SK-N-SH treated with all-trans-retinoic acid at 6 μM for 48 hours (cell line): ENCODE results near the gene TNFRSF13B.
A peak's percentile ranks its signal among the peaks of the same experiment; 100 is the strongest.
"Not testable (repeated sequence)": the region's sequence is repeated elsewhere in the genome, so short reads cannot be mapped to it uniquely, and the experiment has no call there.

Experiments used
- ATAC-seq: fragments of 200-7000 bp; cut with Tn5 transposase; 3 replicates; pipeline ENCODE4 v1.9.1; 2020; ENCODE audit warnings: mild to moderate bottlenecking, moderate library complexity
- ARNTL ChIP-seq: fragments of 450-650 bp; formaldehyde crosslinking; IDR thresholded peaks from 2 replicates; pipeline ENCODE4 v1.5.0; 2020; ENCODE audit warnings: low read depth, mild to moderate bottlenecking, moderate library complexity, borderline replicate concordance
- BACH2 ChIP-seq: fragments of 250-450 bp; sonication (Bioruptor Pico); IDR thresholded peaks from 2 replicates; pipeline ENCODE4 v1.9.0; 2021; ENCODE audit warnings: mild to moderate bottlenecking, borderline replicate concordance
- CSDC2 ChIP-seq: fragments of 250-450 bp; sonication (Bioruptor Pico); IDR thresholded peaks from 2 replicates; pipeline ENCODE4 v1.5.0; 2020; ENCODE audit warnings: mild to moderate bottlenecking, moderate library complexity
- GLIS3 ChIP-seq: fragments of 250-450 bp; sonication (Bioruptor Pico); IDR thresholded peaks from 2 replicates; pipeline ENCODE4 v1.5.0; 2020; ENCODE audit warnings: mild to moderate bottlenecking, moderate library complexity
- ISL1 ChIP-seq: fragments of 250-450 bp; sonication (Bioruptor Pico); IDR thresholded peaks from 2 replicates; pipeline ENCODE4 v2.1.2; 2022; ENCODE audit warnings: mild to moderate bottlenecking, moderate library complexity
- OSR1 ChIP-seq: fragments of 250-450 bp; sonication (Bioruptor Pico); IDR thresholded peaks from 2 replicates; pipeline ENCODE4 v1.8.0; 2022; ENCODE audit warnings: moderate library complexity, mild to moderate bottlenecking, inconsistent platforms
- PPARA ChIP-seq: fragments of 250-450 bp; sonication (Bioruptor Pico); IDR thresholded peaks from 2 replicates; pipeline ENCODE4 v1.5.0; 2020; ENCODE audit warnings: mild to moderate bottlenecking, borderline replicate concordance
- RARB ChIP-seq: fragments of 250-450 bp; sonication (Bioruptor Pico); IDR thresholded peaks from 2 replicates; pipeline ENCODE4 v1.8.0; 2021; ENCODE audit warnings: mild to moderate bottlenecking, moderate library complexity
- TCF4 ChIP-seq: fragments of 250-450 bp; sonication (Bioruptor Pico); IDR thresholded peaks from 2 replicates; pipeline ENCODE4 v1.8.0; 2021; ENCODE audit warnings: mild to moderate bottlenecking, moderate library complexity, borderline replicate concordance
- TOX ChIP-seq: fragments of 250-450 bp; sonication (Bioruptor Pico); IDR thresholded peaks from 2 replicates; pipeline ENCODE4 v1.8.0; 2021; ENCODE audit warnings: mild to moderate bottlenecking, moderate library complexity, borderline replicate concordance
- ZC3H10 ChIP-seq: fragments of 250-450 bp; sonication (Bioruptor Pico); IDR thresholded peaks from 2 replicates; pipeline ENCODE4 v1.5.1; 2021; ENCODE audit warnings: mild to moderate bottlenecking, moderate library complexity
- ZFP3 ChIP-seq: fragments of 250-450 bp; sonication (Bioruptor Pico); IDR thresholded peaks from 2 replicates; pipeline ENCODE4 v1.5.0; 2020; ENCODE audit warnings: mild to moderate bottlenecking, moderate library complexity
- ZNF565 ChIP-seq: fragments of 450-650 bp; formaldehyde crosslinking; conservative IDR thresholded peaks from 2 replicates; pipeline ENCODE4 v1.5.0; 2020; ENCODE audit warnings: low read depth, mild to moderate bottlenecking, moderate library complexity
- ZNF8 ChIP-seq: fragments of 450-650 bp; formaldehyde crosslinking; IDR thresholded peaks from 2 replicates; pipeline ENCODE4 v1.5.0; 2020; ENCODE audit warnings: mild to moderate bottlenecking, moderate library complexity
- TF ChIP-seq, protein P1 (sequence below): fragments of 250-450 bp; sonication (Bioruptor Pico); IDR thresholded peaks from 2 replicates; pipeline ENCODE4 v1.5.1; 2020; ENCODE audit warnings: low read depth, mild to moderate bottlenecking, moderate library complexity
- TF ChIP-seq, protein P2 (sequence below): fragments of 250-450 bp; sonication (Bioruptor Pico); IDR thresholded peaks from 2 replicates; pipeline ENCODE4 v1.5.0; 2020; ENCODE audit warnings: mild to moderate bottlenecking, moderate library complexity
- TF ChIP-seq, protein P3 (sequence below): fragments of 250-450 bp; sonication (Bioruptor Pico); IDR thresholded peaks from 2 replicates; pipeline ENCODE4 v1.5.1; 2021; ENCODE audit warnings: mild to moderate bottlenecking, moderate library complexity
- TF ChIP-seq, protein P4 (sequence below): fragments of 250-450 bp; sonication (Bioruptor Pico); IDR thresholded peaks from 2 replicates; pipeline ENCODE4 v1.8.0; 2020; ENCODE audit warnings: mild to moderate bottlenecking, moderate library complexity, borderline replicate concordance

Gene TNFRSF13B

DNA sequence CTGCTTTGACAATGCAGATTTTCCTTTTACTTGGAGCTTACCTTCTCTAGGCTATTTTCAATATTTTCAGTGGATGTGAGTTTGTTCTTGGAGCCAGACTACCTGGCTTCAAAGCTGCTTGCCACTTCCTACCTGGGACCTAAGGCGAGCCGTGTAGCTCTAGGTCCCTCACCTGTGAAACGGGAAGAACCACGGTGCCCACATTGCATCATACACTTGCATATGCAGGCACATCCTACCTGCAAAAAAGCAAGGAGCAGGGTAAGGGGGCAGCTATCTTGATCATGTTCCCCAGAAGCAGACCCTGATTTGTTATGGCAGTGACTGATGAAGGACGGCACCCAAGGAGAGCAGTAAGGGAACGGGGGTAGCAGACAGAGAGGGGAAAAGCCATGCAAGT lies 43.3 kb upstream of the TNFRSF13B start:
- TF ChIP-seq BACH2 (CRISPR knock-in tag): no peak
- TF ChIP-seq TOX (CRISPR knock-in tag): no peak
- TF ChIP-seq GLIS3 (CRISPR knock-in tag): no peak
- TF ChIP-seq, protein P1, sequence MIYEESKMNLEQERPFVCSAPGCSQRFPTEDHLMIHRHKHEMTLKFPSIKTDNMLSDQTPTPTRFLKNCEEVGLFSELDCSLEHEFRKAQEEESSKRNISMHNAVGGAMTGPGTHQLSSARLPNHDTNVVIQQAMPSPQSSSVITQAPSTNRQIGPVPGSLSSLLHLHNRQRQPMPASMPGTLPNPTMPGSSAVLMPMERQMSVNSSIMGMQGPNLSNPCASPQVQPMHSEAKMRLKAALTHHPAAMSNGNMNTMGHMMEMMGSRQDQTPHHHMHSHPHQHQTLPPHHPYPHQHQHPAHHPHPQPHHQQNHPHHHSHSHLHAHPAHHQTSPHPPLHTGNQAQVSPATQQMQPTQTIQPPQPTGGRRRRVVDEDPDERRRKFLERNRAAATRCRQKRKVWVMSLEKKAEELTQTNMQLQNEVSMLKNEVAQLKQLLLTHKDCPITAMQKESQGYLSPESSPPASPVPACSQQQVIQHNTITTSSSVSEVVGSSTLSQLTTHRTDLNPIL: no peak
- no peak for TF ChIP-seq ZNF565
- TF ChIP-seq OSR1 (CRISPR knock-in tag): no peak
- no peak for TF ChIP-seq ARNTL (CRISPR knock-in tag)
- no peak for TF ChIP-seq ZNF8 (CRISPR knock-in tag)
- no peak for TF ChIP-seq RARB (CRISPR knock-in tag)
- TF ChIP-seq ZFP3 (CRISPR knock-in tag): no peak
- TF ChIP-seq ZC3H10 (CRISPR knock-in tag): no peak
- TF ChIP-seq, protein P2, sequence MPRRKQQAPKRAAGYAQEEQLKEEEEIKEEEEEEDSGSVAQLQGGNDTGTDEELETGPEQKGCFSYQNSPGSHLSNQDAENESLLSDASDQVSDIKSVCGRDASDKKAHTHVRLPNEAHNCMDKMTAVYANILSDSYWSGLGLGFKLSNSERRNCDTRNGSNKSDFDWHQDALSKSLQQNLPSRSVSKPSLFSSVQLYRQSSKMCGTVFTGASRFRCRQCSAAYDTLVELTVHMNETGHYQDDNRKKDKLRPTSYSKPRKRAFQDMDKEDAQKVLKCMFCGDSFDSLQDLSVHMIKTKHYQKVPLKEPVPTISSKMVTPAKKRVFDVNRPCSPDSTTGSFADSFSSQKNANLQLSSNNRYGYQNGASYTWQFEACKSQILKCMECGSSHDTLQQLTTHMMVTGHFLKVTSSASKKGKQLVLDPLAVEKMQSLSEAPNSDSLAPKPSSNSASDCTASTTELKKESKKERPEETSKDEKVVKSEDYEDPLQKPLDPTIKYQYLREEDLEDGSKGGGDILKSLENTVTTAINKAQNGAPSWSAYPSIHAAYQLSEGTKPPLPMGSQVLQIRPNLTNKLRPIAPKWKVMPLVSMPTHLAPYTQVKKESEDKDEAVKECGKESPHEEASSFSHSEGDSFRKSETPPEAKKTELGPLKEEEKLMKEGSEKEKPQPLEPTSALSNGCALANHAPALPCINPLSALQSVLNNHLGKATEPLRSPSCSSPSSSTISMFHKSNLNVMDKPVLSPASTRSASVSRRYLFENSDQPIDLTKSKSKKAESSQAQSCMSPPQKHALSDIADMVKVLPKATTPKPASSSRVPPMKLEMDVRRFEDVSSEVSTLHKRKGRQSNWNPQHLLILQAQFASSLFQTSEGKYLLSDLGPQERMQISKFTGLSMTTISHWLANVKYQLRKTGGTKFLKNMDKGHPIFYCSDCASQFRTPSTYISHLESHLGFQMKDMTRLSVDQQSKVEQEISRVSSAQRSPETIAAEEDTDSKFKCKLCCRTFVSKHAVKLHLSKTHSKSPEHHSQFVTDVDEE (CRISPR knock-in tag): no peak
- TF ChIP-seq PPARA (CRISPR knock-in tag): no peak
- TF ChIP-seq TCF4: no peak
- TF ChIP-seq, protein P3, sequence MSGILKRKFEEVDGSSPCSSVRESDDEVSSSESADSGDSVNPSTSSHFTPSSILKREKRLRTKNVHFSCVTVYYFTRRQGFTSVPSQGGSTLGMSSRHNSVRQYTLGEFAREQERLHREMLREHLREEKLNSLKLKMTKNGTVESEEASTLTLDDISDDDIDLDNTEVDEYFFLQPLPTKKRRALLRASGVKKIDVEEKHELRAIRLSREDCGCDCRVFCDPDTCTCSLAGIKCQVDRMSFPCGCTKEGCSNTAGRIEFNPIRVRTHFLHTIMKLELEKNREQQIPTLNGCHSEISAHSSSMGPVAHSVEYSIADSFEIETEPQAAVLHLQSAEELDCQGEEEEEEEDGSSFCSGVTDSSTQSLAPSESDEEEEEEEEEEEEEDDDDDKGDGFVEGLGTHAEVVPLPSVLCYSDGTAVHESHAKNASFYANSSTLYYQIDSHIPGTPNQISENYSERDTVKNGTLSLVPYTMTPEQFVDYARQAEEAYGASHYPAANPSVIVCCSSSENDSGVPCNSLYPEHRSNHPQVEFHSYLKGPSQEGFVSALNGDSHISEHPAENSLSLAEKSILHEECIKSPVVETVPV (CRISPR knock-in tag): no peak
- no peak for TF ChIP-seq ISL1 (CRISPR knock-in tag)
- TF ChIP-seq, protein P4, sequence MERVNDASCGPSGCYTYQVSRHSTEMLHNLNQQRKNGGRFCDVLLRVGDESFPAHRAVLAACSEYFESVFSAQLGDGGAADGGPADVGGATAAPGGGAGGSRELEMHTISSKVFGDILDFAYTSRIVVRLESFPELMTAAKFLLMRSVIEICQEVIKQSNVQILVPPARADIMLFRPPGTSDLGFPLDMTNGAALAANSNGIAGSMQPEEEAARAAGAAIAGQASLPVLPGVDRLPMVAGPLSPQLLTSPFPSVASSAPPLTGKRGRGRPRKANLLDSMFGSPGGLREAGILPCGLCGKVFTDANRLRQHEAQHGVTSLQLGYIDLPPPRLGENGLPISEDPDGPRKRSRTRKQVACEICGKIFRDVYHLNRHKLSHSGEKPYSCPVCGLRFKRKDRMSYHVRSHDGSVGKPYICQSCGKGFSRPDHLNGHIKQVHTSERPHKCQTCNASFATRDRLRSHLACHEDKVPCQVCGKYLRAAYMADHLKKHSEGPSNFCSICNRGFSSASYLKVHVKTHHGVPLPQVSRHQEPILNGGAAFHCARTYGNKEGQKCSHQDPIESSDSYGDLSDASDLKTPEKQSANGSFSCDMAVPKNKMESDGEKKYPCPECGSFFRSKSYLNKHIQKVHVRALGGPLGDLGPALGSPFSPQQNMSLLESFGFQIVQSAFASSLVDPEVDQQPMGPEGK (CRISPR knock-in tag): no peak
- no peak for TF ChIP-seq CSDC2 (CRISPR knock-in tag)
- ATAC-seq: no peak

DNA sequence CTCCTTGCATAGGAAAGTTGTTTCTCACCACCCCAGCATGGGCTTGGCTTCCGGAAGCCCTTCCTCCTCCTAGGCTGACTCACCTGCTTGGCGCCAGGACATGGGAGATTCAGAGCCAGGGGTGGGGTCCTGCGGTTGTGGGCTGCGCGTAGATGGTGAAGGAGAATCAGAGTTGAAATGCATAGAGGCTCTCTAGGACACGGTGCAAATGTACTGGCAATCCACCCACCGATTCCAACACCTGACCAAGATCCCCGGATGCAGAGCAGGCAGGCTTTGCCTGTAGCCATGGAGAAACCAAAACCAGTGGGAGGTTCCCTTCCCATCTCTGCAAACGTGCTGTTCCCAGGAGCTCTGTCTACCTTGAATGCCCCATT lies 42.8 kb upstream of the TNFRSF13B start:
- ATAC-seq: not testable (repeated sequence)

DNA sequence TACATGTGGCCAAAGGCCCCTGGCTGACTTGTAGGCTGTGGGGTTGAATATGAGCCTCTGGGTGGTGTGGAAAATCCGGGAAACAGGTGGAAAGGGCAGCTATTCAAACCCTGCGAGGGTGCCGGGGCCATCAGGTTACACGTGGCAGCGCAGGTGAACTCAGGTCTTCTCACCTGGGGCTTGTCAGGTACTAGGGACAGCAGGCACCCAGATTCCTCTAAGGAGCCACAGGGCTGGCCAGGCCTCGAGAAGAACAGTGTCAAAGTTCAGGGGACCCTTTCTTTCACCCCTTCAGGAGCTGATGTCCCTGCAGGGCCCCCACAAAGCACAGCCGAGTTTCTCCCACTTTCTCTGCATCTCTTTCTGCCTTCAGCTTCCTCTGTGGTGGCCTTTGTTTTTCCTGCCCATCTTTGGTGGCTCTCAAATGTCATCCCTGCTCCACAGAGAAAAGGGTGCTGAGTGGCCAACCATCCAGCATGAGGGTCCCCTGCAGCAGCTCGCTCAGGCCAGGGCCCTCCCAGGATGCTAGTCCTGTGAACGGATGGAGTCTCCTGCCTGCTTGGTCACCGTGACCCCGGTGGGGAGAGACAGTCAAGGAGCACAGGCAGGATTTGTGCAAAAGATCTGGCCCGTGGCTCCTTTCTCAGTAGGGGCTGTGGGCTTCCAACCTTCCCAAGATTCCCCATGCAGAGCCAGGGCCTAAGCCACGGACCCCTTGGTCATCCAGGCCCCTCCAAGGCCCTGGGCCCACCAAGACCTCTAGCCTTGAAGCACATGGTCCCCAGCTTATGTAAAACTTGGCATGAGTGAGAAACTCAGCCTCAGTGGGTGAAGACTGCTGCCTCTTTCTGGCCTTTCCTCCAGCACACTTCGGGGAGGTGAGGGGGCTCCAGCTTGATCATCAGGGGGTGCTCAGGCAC lies 42.2 kb upstream of the TNFRSF13B start:
- ATAC-seq: not testable (repeated sequence)

DNA sequence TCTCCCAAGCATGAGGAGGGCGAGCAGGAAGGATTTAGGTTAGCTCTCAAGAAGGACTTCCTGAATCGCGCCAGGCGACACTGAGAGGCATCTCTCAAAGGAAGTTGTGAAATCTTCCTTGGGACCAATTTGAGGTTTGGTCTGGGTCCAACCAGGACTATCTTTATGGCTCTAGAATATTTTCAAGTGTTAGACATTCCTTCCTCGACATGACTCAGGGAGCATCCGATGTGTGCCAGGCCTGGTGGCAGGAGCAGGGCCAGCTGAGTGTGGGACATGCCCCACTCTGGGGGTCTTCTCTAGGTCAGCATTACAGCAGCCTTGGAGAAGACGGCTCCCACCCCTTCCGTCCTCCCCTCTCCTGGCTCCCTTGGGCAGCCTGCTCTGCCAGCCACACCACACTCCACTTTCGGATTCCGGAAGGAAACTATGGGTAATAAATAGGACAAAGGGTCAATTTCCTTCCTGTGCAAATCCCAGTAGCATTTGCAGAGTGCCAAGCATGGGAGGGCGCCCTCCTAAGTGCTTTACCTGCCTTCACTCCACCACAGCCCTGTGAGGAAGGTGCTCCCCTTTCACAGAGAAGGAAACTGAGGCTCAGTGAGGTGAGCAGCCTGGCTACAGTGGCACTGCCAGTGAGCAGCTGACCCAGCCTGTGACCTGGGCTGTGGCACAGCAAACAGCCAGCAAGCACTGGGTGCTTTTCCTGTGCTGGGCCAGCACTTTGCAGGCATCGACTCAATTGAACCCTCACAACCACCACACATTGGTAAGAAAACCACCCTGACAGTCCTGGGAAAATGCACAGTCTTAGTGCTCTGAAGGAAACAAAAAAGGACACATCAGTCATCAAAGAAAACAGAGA lies 39.4 kb upstream of the TNFRSF13B start:
- peak; percentile 68 for ATAC-seq

DNA sequence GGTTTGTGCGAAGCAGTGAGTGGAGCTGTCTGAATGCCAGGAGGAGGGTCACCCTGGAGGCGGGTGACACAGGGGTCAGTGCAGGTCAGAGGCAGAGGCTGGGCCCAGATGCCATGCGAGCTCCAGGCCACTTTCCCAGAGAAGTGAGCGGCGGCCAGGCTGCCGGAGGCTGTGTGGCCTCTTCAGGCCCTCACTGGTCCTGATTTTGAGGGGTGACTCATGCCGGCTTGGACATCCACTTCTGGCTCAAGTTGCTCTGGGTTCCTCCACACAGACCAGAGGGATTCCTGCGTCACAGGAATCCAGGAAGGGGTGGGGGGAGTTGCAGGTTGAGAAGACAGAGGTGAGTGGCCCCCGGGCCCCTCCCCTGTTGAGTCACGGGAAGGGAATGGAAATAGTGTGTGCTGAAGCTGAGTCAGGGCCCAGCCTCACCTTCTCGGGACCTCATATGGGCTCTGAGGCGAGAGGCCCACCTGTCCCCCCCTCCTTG lies 38.7 kb upstream of the TNFRSF13B start:
- peak; percentile 90 for ATAC-seq

DNA sequence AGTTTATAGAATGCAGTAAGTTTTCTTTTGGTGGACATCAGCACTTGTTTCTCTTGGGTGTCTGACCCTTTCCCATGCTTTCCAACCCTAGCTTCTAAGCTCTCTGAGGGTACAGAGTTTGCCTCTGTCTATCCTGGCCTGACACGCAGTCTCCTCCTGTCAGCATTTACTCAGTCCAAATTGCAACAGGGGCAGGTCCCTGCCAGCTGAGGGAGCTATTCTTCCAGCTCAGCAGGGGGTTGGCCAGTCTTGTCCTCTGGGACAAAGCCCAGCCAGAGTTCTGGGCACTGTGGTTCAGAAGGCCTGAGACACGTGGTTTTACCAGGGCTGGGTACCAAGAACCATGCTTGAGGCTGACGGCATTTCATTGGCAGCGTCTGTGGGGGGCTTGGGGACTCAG lies 38.1 kb upstream of the TNFRSF13B start:
- peak; percentile 76 for ATAC-seq

DNA sequence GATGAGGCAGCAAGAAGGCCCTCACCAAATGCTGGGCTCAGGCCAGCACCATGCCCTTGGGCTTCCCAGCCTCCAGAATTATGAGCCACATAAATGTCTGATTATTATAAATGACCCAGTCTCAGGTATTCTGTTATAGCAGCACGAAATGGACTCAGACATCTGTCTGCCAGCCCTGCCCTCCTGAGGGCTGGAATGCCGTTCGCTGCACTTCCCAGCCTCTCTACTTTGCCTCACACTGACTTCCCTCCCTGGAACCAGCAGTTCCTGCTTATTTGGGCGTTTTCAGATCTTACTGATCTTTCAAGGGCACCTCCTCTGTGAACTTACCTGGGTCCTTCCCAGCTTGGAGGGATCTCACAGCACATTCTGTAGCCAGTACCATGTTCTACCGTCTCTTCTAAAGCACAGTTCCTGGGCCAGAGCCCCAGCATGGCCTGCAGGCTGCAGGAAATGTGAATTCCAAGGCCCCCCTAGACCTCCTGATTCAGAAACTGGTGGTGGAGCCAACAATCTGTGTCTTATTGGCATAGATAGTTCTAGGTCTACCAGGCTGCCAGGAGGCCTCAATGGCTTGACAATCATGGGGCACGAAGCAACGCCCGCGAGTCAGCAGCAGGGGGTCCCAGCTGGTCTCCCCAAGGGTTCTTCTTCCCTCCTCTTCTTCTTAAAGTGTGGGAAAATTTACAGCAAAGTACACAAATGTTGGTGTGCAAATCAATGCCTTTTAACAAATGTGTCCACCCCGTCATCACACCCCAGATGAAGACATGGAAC lies 36.9 kb upstream of the TNFRSF13B start:
- ATAC-seq: not testable (repeated sequence)

DNA sequence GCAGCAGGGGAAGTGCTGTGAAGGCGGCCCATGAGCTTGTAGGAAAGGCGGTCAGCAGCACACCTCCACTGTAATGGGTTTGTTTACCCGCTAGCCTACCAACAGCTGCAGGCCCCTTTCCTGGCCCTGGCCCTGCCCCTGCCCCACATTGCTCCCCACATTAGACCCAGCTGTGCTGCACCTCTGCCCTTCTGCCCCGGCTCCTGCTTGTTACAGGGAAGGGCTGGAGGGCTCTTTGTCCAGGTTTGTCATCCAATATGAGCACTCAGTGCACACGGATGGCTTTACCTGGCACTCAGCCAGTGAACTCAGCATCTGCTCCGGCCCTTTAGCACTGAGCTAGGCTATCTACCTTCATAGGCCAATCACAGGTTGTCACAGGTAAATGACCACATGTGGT lies 36.0 kb upstream of the TNFRSF13B start:
- not testable (repeated sequence) for ATAC-seq

DNA sequence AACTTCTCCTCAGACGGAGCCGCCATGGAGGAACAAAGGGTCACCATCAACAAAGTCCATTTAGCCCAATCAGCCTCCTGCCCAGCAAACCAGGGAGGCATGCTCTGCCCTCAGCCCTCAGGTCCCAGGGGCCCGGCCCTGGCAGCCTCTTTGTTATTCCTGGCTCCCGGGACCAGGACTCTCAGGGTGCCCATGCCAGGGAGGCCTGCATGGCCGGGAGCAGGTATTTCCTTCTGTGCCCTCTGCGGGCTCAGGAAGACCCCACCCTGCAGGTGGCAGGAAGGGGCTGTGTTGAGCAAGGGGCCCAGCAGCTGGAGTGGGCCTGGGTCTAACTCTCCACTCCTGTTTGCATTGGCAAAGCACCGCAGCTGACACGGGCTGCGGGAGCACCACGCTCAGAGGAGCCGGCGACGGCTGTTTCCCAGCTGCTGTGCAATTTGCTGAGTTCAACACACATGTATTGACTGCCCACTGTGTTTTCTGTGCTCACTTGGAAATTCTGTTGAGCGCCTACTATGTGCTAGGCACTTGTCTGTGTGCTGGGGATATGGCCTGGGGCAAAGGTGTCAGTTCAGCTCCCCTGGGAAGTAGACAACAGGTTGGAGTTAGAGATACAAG lies 33.2 kb upstream of the TNFRSF13B start:
- not testable (repeated sequence) for ATAC-seq
